Duodenal mucosa (tissue), 2 donors: ENCODE measurements around the gene TTBK1.

ENCODE experiments used
- H3K27ac ChIP-seq: one replicate; pipeline ENCODE4 v1.7.0; 2013; ENCODE audit warnings: low read depth, low read length
- H3K27me3 ChIP-seq, 2 donors: one replicate each; pipeline ENCODE4 v1.7.0; 2013; ENCODE audit warnings: low read length in 2 of 2, control low read depth in 1 of 2; ENCODE audit not compliant: insufficient read depth in 2 of 2, control insufficient read depth in 1 of 2
- H3K36me3 ChIP-seq, 2 donors: one replicate each; pipeline ENCODE4 v1.7.0; 2013; ENCODE audit warnings: low read length in 2 of 2, control low read depth in 1 of 2; ENCODE audit not compliant: insufficient read depth in 2 of 2, control insufficient read depth in 1 of 2
- H3K4me1 ChIP-seq, 2 donors: one replicate each; pipeline ENCODE4 v1.7.0; 2013; ENCODE audit warnings: low read length in 2 of 2, control low read depth in 1 of 2; ENCODE audit not compliant: insufficient read depth in 2 of 2, control insufficient read depth in 1 of 2
- H3K4me3 ChIP-seq, 2 donors: one replicate each; pipeline ENCODE4 v1.7.0; 2013; ENCODE audit warnings: low read length in 2 of 2, low read depth in 1 of 2
- H3K9ac ChIP-seq, 2 donors: one replicate each; pipeline ENCODE4 v1.7.0; 2013; ENCODE audit warnings: low read length in 2 of 2, low read depth in 1 of 2
- H3K9me3 ChIP-seq, 2 donors: one replicate each; pipeline ENCODE4 v1.7.0; 2013; ENCODE audit warnings: low read length in 2 of 2, control low read depth in 1 of 2; ENCODE audit not compliant: control insufficient read depth in 1 of 2

TTBK1 gene

DNA sequence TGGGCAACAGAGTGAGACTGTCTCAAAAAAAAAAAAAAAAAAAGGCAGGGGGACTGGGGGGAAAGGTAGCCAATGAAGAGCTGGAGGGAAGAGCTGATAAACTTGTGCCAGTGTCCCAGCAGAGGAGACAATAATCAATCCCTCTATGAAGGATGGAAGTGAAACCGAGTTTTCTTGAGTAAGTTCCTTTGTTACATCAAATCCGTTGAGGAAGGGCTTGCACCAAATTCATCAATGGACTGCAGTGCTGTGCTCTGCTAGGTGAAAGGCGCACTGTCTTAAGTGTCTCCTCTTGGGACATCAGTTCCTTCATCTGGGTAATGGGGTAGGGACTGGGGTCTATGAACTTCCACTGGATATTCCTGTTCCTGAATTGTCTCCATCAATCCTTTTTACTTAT lies 68.4 kb downstream of the TTBK1 start:
- Histone ChIP-seq H3K4me3 (no peak overlapping the region), H3K27ac (no peak overlapping the region), H3K9ac (no peak overlapping the region), H3K9me3 (no peaks in the 10 kb centered on the region), H3K4me1 (peaks cover 12 to 21% of the 10 kb centered on the region in 2 donors), H3K27me3 (peaks cover 0 to 6% of the 10 kb centered on the region in 2 donors), H3K36me3 (no peaks in the 10 kb centered on the region)

DNA sequence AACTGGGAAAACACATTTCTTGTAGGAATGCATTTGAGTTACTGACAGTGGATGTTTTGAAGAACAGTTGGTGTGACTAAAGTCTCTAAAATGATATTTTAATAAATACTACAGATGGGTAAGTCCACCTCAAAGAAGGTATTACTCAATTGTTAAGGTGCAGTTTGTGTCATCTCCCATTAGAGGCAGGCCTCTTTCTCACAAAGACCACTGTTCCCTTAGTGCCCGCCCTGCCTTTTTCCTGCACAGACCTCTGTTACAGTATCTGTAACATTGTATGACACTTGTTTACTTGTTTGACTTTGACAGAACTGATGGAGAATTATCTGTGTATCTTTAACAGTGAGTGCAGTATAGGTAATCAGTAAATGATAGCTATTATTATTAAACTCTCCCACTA lies 70.5 kb downstream of the TTBK1 start:
- H3K9me3 ChIP-seq: no peaks in the 10 kb centered on the region
- H3K36me3 ChIP-seq: no peaks in the 10 kb centered on the region
- no peak overlapping the region for H3K4me3 ChIP-seq
- no peak overlapping the region for H3K9ac ChIP-seq
- peaks cover 10 to 15% of the 10 kb centered on the region in 2 donors for H3K4me1 ChIP-seq
- H3K27me3 ChIP-seq: no peaks in the 10 kb centered on the region
- H3K27ac ChIP-seq: no peak overlapping the region

DNA sequence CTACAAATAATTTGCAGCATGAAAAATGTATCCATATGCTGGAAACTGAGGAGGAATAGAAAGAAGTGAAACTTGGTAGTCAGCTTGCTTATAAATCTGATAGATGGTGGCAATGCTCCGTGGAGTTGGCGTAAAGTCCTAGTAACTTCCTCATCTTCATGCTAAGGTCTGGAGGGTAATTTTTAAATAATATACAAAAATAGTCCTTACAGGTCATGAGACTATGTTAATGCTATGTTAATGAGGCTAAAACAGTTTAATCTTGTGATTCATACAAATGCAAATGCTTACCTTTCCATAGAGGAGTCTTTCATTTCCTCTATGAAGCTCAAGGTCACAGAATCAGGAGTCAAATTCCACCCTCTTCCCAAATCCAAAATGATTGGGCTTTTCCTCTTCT lies 74.7 kb downstream of the TTBK1 start:
- H3K9ac ChIP-seq: no peak overlapping the region
- H3K27ac ChIP-seq: no peak overlapping the region
- peaks cover 5 to 11% of the 10 kb centered on the region in 2 donors for H3K4me1 ChIP-seq
- H3K9me3 ChIP-seq: no peaks in the 10 kb centered on the region
- H3K36me3 ChIP-seq: no peaks in the 10 kb centered on the region
- H3K27me3 ChIP-seq: no peaks in the 10 kb centered on the region
- H3K4me3 ChIP-seq: no peak overlapping the region

DNA sequence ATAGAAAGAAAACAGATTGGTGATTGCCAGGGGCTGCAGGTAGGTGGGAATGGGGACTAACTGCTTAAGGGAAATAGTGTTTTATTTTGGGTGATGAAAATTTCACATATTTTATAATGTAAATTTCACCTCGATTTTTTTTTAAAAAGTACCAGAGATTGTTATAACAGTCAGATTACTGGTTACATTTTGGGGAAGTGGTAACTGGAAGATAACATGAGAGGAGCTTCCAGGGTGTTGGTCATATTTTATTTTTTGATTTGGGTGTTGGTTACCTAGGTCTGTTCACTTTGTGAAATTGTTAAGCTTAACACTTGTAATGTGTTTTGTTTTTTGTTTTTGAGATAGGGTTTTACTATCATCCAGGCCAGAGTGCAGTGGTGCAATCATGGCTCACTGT lies 82.6 kb downstream of the TTBK1 start:
- H3K27me3 ChIP-seq: no peaks in the 10 kb centered on the region
- no peak overlapping the region for H3K27ac ChIP-seq
- H3K36me3 ChIP-seq: no peaks in the 10 kb centered on the region
- H3K4me1 ChIP-seq: no peaks in the 10 kb centered on the region
- no peak overlapping the region for H3K9ac ChIP-seq
- no peak overlapping the region for H3K4me3 ChIP-seq
- no peaks in the 10 kb centered on the region for H3K9me3 ChIP-seq

DNA sequence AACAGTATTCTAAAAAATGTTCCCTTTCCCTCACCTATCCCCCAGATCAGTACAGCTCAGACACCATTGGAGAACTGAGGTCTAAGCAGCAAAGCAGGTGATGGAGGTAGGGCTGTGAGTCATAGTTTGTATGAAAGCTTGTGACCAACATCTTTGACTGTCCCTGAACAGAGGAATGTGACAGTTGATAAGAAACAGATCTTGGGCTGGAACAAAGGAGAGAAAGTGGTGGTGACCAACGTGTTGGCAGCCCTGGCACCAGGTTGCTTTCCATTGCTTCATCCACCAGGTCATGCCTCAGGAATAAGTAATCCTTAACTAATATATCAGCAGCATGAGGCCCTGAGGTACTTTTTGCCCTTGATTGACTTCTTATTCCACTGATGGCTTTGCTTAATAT lies 85.2 kb downstream of the TTBK1 start:
- no peak overlapping the region for H3K27ac ChIP-seq
- no peaks in the 10 kb centered on the region for H3K9me3 ChIP-seq
- H3K4me1 ChIP-seq: no peaks in the 10 kb centered on the region
- no peaks in the 10 kb centered on the region for H3K36me3 ChIP-seq
- H3K9ac ChIP-seq: no peak overlapping the region
- H3K27me3 ChIP-seq: no peaks in the 10 kb centered on the region
- no peak overlapping the region for H3K4me3 ChIP-seq

DNA sequence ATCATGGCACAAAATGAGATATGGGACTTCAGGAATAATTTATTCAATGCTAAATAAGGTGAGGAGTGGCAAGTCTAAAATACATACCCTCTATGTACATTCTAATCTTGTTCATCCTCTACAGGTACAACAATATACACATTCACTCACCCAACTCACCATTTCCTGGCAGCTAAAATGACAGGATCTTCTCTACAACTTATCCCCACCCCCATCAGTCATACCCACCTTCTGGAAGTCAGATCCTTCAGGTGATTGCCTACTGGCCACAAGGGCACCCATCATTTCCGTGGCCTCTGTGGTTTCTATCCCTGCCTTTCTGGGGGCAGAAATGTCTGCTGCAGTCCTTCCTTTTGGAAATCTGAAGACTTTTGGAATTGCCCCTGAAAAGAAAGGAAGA lies 88.2 kb downstream of the TTBK1 start:
- no peak overlapping the region for H3K4me3 ChIP-seq
- no peaks in the 10 kb centered on the region for H3K36me3 ChIP-seq
- no peak overlapping the region for H3K9ac ChIP-seq
- H3K4me1 ChIP-seq: peaks cover 10 to 19% of the 10 kb centered on the region in 2 donors
- no peaks in the 10 kb centered on the region for H3K9me3 ChIP-seq
- no peak overlapping the region for H3K27ac ChIP-seq
- H3K27me3 ChIP-seq: no peaks in the 10 kb centered on the region

DNA sequence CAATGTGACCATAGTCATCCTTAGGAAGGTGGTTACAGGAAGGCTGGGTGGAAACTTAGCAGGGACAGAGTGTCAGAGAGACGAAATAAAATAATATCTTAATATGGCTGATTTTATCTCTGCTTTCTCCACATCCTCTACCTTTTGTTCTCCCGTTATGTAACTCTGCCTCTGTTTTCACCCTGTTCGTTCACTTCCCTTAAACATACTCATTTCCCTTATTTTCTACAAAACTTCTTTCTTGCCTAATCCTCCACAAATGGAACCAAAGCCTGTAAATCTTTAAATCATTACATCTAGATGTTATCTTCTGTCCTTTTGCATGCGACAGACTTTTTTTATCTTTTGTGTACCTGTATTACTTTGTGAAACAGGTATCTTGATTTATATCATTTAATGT lies 88.6 kb downstream of the TTBK1 start:
- no peaks in the 10 kb centered on the region for H3K9me3 ChIP-seq
- no peak overlapping the region for H3K9ac ChIP-seq
- no peaks in the 10 kb centered on the region for H3K27me3 ChIP-seq
- H3K36me3 ChIP-seq: no peaks in the 10 kb centered on the region
- H3K27ac ChIP-seq: no peak overlapping the region
- H3K4me1 ChIP-seq: peaks cover 10 to 19% of the 10 kb centered on the region in 2 donors
- H3K4me3 ChIP-seq: no peak overlapping the region

DNA sequence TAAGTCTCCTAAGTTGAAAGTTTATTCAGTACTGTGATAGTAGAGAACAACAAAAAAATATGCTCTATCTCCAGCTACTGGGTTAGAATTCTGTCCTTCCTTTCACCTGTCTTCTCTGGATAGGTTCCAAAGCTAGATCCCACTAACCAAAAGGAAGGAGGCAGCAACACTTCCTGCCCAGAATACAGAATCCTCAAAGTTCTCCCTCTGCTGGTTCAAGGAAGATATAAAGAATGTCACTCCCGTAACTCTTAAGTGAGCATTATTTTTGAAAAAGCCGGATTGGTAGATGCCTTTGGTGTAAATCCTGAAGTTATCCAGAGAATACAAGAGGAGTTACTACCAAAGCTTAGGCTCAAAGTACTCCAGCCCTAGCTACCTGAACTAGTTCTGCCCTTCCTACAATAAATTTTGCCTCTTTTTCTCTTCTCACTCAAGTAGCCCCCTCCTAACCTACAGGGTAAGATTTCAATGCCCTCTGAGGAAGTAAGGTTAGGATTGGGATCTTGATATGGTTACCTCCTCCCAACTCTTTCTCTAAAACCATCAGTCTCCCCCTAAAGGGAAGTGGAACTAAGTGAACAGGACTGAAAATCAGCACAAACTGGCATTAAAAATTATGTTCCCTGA lies 91.3 kb downstream of the TTBK1 start:
- no peak overlapping the region for H3K4me3 ChIP-seq
- peaks cover 10 to 19% of the 10 kb centered on the region in 2 donors for H3K4me1 ChIP-seq
- H3K27me3 ChIP-seq: no peaks in the 10 kb centered on the region
- no peak overlapping the region for H3K27ac ChIP-seq
- H3K9ac ChIP-seq: peak overlapping the region in 1 of 2 donors; percentile 1
- H3K9me3 ChIP-seq: no peaks in the 10 kb centered on the region
- peaks cover 8 to 9% of the 10 kb centered on the region in 2 donors for H3K36me3 ChIP-seq

DNA sequence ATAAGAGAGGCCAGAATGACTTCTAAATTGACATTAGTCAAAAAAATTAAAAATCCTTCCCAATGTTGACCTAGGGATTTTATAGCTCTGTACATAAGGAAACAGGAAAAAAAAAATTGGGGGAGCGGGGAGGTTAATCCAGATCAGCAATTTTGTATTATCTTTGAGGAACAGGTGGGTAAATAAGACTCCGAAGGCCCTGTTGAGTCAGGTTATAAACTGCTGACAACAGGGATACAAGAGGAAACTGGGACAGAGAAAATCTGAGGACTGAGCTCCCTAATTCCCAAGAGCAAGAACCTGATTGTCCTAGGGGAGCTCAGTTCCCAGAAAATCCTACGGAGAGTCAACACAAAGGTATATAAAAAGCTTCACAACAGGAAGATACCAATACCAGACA lies 92.2 kb downstream of the TTBK1 start:
- Histone ChIP-seq H3K36me3 (peaks cover 15 to 18% of the 10 kb centered on the region in 2 donors), H3K9me3 (no peaks in the 10 kb centered on the region), H3K27ac (no peak overlapping the region), H3K9ac (no peak overlapping the region), H3K27me3 (no peaks in the 10 kb centered on the region), H3K4me1 (peaks cover 10 to 19% of the 10 kb centered on the region in 2 donors), H3K4me3 (no peak overlapping the region)

DNA sequence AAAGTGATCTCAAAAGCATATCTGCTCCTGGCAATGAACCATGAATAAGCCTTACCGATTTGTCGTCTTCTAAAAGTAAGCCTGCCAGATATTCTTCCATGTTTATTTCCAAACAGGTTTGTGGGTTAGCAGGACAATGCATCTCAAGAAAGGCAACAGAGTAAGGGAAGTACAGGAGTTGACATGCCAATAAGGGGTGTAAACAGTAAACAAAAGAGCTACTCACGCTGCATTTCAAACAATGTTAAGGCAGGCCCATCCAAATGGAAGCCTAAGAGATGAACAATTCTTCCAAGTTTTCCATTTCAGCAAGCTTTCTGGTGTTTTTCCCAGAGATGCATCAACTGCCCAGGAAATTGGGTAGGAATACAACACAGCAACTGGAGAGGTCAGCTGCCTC lies 93.1 kb downstream of the TTBK1 start:
- Histone ChIP-seq H3K27ac (no peak overlapping the region), H3K9me3 (no peaks in the 10 kb centered on the region), H3K9ac (no peak overlapping the region), H3K36me3 (peaks cover 15 to 25% of the 10 kb centered on the region in 2 donors), H3K27me3 (no peaks in the 10 kb centered on the region), H3K4me1 (peaks cover 10 to 19% of the 10 kb centered on the region in 2 donors), H3K4me3 (no peak overlapping the region)
